Stimulated activated naive CD8-positive, alpha-beta T cell treated with anti-CD3 and anti-CD28 coated beads, Interleukin-15, Interleukin-2, amounts not matched to agents 100 ng/mL and 50 ng/mL, for 24 hours (primary cell): Measurements from ENCODE around the gene STAG1.
"Not testable (repeated sequence)": the region's sequence is repeated elsewhere in the genome, so short reads cannot be mapped to it uniquely, and the experiment has no call there.

ENCODE experiments used
- H3K27ac Mint-ChIP-seq: one replicate; pipeline ENCODE4 v1.8.0; 2021; ENCODE audit warnings: mild to moderate bottlenecking, mixed read lengths
- H3K27me3 Mint-ChIP-seq: one replicate; pipeline ENCODE4 v1.8.0; 2021; ENCODE audit warnings: mixed read lengths
- H3K36me3 Mint-ChIP-seq: one replicate; pipeline ENCODE4 v1.8.0; 2021; ENCODE audit warnings: low read depth, mixed read lengths
- H3K4me1 Mint-ChIP-seq: one replicate; pipeline ENCODE4 v1.8.0; 2021; ENCODE audit warnings: low read depth, mixed read lengths
- H3K4me3 Mint-ChIP-seq: one replicate; pipeline ENCODE4 v1.8.0; 2021; ENCODE audit warnings: mild to moderate bottlenecking, mixed read lengths
- H3K9me3 Mint-ChIP-seq: one replicate; pipeline ENCODE4 v1.8.0; 2021; ENCODE audit warnings: mixed read lengths

STAG1 gene

DNA sequence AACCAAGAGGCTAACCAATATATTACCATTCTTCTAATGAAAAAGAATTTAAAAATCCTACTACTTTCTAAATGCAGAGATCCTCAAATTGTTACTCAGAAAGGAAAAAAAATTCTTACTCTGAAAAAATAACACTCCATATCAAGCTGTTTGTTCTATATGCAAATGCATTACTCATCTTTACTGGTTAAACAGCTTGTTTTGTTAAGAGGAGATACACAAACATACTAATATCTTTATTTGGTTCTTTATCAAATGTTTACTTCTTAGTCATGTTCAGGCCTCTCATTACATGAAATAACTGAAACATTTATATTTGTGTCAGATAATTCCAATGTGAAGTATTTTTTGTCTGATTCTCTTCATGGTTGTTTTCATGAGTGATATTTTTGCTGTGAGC, 355.3 kb downstream of the STAG1 start:
- no peaks in the 10 kb centered on the region for H3K27me3 Mint-ChIP-seq
- no peaks in the 10 kb centered on the region for H3K4me1 Mint-ChIP-seq
- H3K9me3 Mint-ChIP-seq, result no peaks in the 10 kb centered on the region
- H3K4me3 Mint-ChIP-seq, result no peak overlapping the region
- no peak overlapping the region for H3K27ac Mint-ChIP-seq
- peaks cover 25% of the 10 kb centered on the region for H3K36me3 Mint-ChIP-seq

GRCh38 chr3:136390574-136390973, 361.6 kb downstream of the STAG1 start:
- Mint-ChIP-seq H3K9me3 (no peaks in the 10 kb centered on the region), H3K4me1 (no peaks in the 10 kb centered on the region), H3K27me3 (no peaks in the 10 kb centered on the region), H3K36me3 (peaks cover 10% of the 10 kb centered on the region), H3K27ac (no peak overlapping the region), H3K4me3 (no peak overlapping the region)

DNA sequence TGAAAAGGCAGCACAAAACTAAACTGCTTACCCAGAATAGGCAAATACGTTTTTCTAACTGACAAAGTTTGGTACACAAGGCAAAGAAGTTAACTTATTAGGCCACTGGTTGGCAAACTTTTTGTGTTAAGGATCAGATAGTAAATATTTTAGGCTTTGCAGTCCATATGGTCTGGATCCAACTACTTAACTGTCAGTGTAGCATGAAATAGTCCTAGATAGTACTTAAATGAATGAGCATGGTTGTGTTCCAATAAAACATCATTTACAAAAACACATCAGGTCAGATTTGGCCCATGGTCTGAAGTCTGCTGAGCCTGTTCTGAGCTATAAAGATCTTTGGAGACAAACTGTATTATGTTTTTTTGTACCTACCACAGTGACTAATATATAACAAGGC, 365.1 kb downstream of the STAG1 start:
- no peaks in the 10 kb centered on the region for H3K9me3 Mint-ChIP-seq
- no peaks in the 10 kb centered on the region for H3K4me1 Mint-ChIP-seq
- H3K36me3 Mint-ChIP-seq, result peaks cover 16% of the 10 kb centered on the region
- no peak overlapping the region for H3K27ac Mint-ChIP-seq
- no peaks in the 10 kb centered on the region for H3K27me3 Mint-ChIP-seq
- no peak overlapping the region for H3K4me3 Mint-ChIP-seq

DNA sequence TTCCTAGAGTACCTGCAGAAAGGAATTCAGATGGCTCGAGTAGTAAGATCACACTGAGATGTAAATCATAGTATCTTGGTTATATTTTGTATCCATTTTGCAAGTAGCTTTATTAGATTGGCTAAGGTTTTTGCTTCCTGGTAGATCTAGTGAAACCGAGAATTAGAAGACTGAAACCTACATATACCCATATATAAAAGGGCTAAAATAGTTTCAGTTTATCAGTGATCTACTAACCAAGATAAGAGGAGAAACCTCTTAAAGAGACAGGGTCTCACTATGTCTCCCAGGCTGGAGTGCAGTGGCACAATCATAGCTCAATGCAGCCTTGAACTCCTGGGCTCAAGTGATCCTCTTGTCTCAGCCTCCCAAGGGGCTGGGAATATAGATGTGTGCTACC, 366.7 kb downstream of the STAG1 start:
- H3K4me3 Mint-ChIP-seq, result no peak overlapping the region
- no peaks in the 10 kb centered on the region for H3K27me3 Mint-ChIP-seq
- H3K36me3 Mint-ChIP-seq, result peaks cover 16% of the 10 kb centered on the region
- H3K4me1 Mint-ChIP-seq, result no peaks in the 10 kb centered on the region
- H3K9me3 Mint-ChIP-seq, result no peaks in the 10 kb centered on the region
- H3K27ac Mint-ChIP-seq, result no peak overlapping the region

DNA sequence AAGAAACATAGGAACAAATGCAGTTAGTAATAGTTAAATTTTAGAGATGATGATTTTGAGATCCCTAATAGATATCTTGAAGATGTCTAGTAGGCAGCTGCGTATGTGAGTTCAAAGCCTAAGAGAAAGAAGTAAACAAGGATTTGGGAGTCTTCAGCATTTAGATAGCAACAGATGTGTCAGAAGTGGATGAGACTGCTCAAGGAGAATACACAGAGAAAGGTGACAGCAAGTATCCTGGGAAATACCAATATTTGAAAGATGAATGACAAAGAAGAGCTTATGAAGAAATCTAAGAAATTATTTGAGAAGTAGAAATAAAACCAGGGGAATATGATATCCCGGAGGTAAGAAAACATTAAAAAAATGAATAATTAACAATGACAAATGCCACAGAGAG, 371.1 kb downstream of the STAG1 start:
- H3K9me3 Mint-ChIP-seq, result no peaks in the 10 kb centered on the region
- no peak overlapping the region for H3K4me3 Mint-ChIP-seq
- no peaks in the 10 kb centered on the region for H3K4me1 Mint-ChIP-seq
- H3K27ac Mint-ChIP-seq, result no peak overlapping the region
- peaks cover 25% of the 10 kb centered on the region for H3K36me3 Mint-ChIP-seq
- no peaks in the 10 kb centered on the region for H3K27me3 Mint-ChIP-seq

DNA sequence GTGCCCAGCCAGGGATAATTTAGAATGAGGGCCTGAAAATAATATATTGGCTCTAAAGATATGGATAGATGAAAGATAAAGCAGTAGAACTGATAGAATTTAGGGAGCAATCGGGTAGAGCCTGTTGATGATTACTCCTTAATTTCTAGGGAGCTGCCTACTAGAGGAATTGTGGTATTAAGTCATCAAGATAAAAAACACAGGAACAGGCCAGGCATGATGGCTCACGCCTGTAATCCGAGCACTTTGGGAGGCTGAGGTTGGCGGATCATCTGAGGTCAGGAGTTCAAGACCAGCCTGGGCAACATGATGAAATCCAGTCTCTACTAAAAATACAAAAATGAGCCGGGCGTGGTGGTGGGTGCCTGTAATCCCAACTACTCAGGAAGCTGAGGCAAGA, 371.6 kb downstream of the STAG1 start:
- H3K27me3 Mint-ChIP-seq, result no peaks in the 10 kb centered on the region
- no peaks in the 10 kb centered on the region for H3K9me3 Mint-ChIP-seq
- no peak overlapping the region for H3K27ac Mint-ChIP-seq
- no peaks in the 10 kb centered on the region for H3K4me1 Mint-ChIP-seq
- H3K4me3 Mint-ChIP-seq, result no peak overlapping the region
- peaks cover 25% of the 10 kb centered on the region for H3K36me3 Mint-ChIP-seq

- Mint-ChIP-seq H3K4me3 (no peak overlapping the region), H3K9me3 (no peaks in the 10 kb centered on the region), H3K4me1 (no peaks in the 10 kb centered on the region), H3K27me3 (no peaks in the 10 kb centered on the region), H3K27ac (no peak overlapping the region), H3K36me3 (peaks cover 35% of the 10 kb centered on the region)
These were observed 374.2 kb downstream of the STAG1 start for GRCh38 chr3:136378011-136378410.

DNA sequence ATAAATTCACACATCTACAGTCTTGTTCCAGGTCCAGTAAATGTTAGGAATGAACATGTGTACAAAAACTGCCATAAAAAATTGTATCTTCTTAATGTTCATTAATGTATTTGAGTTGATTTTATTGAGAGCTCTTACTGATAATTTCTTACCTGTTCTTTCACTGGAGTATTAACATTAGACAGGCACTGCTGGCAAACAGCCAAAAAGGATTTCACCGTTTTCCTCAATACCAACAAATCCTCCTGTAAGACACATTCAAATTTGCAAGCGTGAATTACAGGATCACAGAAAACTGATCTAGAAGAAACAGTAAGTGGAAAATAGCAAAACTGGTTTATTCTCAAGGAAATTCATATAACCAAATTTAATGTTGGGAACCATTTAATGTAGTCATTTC, 374.7 kb downstream of the STAG1 start:
- Mint-ChIP-seq H3K27ac (no peak overlapping the region), H3K36me3 (peaks cover 32% of the 10 kb centered on the region), H3K27me3 (no peaks in the 10 kb centered on the region)

DNA sequence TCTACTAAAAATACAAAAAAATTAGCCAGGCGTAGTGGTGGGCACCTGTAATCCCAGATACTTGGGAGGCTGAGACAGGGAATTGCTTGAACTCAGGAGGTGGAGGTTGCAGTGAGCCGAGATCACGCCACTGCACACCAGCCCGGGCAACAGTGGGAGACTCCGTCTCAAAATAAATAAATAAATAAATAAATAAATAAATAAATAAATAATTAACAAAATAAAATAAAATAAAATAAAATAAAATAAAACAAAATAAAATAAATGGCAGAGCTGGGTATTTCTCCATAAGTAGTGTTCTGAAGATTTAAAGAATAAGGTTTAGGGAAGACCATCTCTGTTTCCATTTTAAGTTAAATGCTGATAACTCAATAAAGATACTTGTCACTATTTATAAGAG, 376.4 kb downstream of the STAG1 start:
- not testable (repeated sequence) for H3K27ac Mint-ChIP-seq, H3K27me3 Mint-ChIP-seq, H3K9me3 Mint-ChIP-seq, H3K4me1 Mint-ChIP-seq, H3K4me3 Mint-ChIP-seq
- H3K36me3 Mint-ChIP-seq, result peaks cover 31% of the 10 kb centered on the region

More for the DNA sequence above, 374.7 kb downstream of the STAG1 start:
- Mint-ChIP-seq H3K4me1 (no peaks in the 10 kb centered on the region), H3K4me3 (no peak overlapping the region), H3K9me3 (no peaks in the 10 kb centered on the region)

- Mint-ChIP-seq H3K36me3 (peaks cover 31% of the 10 kb centered on the region), H3K4me1 (no peaks in the 10 kb centered on the region), H3K9me3 (no peaks in the 10 kb centered on the region), H3K4me3 (no peak overlapping the region), H3K27me3 (no peaks in the 10 kb centered on the region), H3K27ac (no peak overlapping the region)
These were observed 385.9 kb downstream of the STAG1 start for GRCh38 chr3:136366289-136366688.

DNA sequence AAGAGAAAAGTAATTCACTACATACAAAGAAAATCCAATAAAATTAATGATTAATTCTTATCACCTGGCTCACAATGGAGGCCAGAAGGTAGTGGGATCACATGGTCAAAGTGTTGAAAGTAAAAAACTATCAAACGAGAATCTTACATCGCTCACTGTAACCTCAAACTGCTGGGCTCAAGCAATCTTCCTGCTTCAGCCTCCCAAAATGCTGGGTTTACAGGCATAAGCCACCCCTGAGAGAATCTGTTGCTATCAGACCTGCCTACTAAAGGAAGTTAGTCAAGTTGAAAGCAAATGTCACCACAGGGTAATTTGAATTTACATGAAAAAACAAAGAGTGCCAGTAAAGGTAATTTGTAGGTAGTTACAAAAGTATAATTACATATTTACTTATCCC, 398.7 kb downstream of the STAG1 start:
- peaks cover 41% of the 10 kb centered on the region for H3K36me3 Mint-ChIP-seq
- no peak overlapping the region for H3K4me3 Mint-ChIP-seq
- H3K27me3 Mint-ChIP-seq, result no peaks in the 10 kb centered on the region
- H3K9me3 Mint-ChIP-seq, result no peaks in the 10 kb centered on the region
- peaks cover 10% of the 10 kb centered on the region for H3K4me1 Mint-ChIP-seq
- H3K27ac Mint-ChIP-seq, result no peak overlapping the region

DNA sequence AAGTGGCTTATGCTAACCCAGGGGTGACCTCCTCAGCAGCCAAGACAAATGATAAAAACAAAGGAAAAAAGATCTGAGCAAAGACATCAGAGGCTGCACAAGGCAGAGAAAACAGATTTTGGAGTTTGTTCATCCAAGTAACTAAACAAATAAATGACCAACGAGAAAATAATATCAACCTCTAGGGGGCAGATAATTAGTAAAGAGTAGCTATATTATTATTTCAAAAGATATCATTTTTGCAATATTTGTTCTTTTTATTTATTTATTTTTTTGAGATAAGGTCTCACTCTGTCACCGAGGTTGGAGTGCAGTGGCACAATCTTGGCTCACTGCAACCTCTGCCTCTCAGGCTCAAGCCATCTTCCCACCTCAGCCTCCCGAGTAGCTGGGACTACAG, 400.3 kb downstream of the STAG1 start:
- H3K27me3 Mint-ChIP-seq, result no peaks in the 10 kb centered on the region
- no peak overlapping the region for H3K4me3 Mint-ChIP-seq
- H3K9me3 Mint-ChIP-seq, result no peaks in the 10 kb centered on the region
- peaks cover 46% of the 10 kb centered on the region for H3K36me3 Mint-ChIP-seq
- no peak overlapping the region for H3K27ac Mint-ChIP-seq
- peaks cover 10% of the 10 kb centered on the region for H3K4me1 Mint-ChIP-seq

- H3K4me3 Mint-ChIP-seq, result no peak overlapping the region
- H3K9me3 Mint-ChIP-seq, result no peaks in the 10 kb centered on the region
- H3K4me1 Mint-ChIP-seq, result peaks cover 10% of the 10 kb centered on the region
- no peak overlapping the region for H3K27ac Mint-ChIP-seq
- H3K36me3 Mint-ChIP-seq, result peaks cover 46% of the 10 kb centered on the region
- H3K27me3 Mint-ChIP-seq, result no peaks in the 10 kb centered on the region
These were observed 400.8 kb downstream of the STAG1 start for GRCh38 chr3:136351351-136351750.

DNA sequence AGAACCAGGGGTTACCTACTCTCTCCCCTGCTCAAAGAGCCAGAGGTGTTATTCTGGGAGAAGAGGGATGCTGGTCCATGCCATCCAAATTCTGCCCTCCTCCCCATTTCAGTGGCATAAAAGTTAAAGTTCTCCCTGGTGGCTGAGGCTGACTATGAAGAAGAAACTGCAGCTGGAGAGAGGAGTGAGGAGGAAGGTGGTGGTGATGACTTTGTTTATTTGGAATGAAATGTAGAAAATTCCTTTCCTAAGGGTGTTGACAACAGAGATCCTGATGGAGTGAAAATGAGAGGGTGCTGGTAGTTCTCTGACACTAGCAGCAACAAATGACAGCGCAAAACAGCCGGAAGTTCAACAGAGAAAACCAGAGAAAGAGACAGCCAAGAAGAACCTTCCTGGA, 401.6 kb downstream of the STAG1 start:
- H3K9me3 Mint-ChIP-seq, result no peaks in the 10 kb centered on the region
- H3K36me3 Mint-ChIP-seq, result peaks cover 46% of the 10 kb centered on the region
- H3K27ac Mint-ChIP-seq, result no peak overlapping the region
- peaks cover 10% of the 10 kb centered on the region for H3K4me1 Mint-ChIP-seq
- H3K27me3 Mint-ChIP-seq, result no peaks in the 10 kb centered on the region
- no peak overlapping the region for H3K4me3 Mint-ChIP-seq

- peaks cover 10% of the 10 kb centered on the region for H3K4me1 Mint-ChIP-seq
- H3K27me3 Mint-ChIP-seq, result no peaks in the 10 kb centered on the region
- no peak overlapping the region for H3K27ac Mint-ChIP-seq
- H3K4me3 Mint-ChIP-seq, result no peak overlapping the region
- H3K9me3 Mint-ChIP-seq, result no peaks in the 10 kb centered on the region
- peaks cover 43% of the 10 kb centered on the region for H3K36me3 Mint-ChIP-seq
These were observed 402.0 kb downstream of the STAG1 start for GRCh38 chr3:136350132-136350531.

GRCh38 chr3:136346486-136346885, 405.7 kb downstream of the STAG1 start:
- Mint-ChIP-seq H3K36me3 (peaks cover 49% of the 10 kb centered on the region), H3K4me3 (no peak overlapping the region), H3K27ac (no peak overlapping the region), H3K9me3 (no peaks in the 10 kb centered on the region), H3K4me1 (no peaks in the 10 kb centered on the region), H3K27me3 (no peaks in the 10 kb centered on the region)
